T47D (cell line): ENCODE data around the gene PDE4D.

Source experiments
- DNase-seq, 2 experiments: peaks; one replicate each; pipeline versions ENCODE4 v3.0.0 to v3.0.0-alpha.2; 2011 to 2012; ENCODE audit warnings: low read depth in 1 of 2, low spot score in 1 of 2
- JUND ChIP-seq: IDR thresholded peaks from 2 replicates; pipeline ENCODE4 v1.6.1; 2012; ENCODE audit warnings: low read depth
- in situ Hi-C: cut with HindIII; loops from 2 replicates; pipeline ENCODE4 v1.10.0; 2016; ENCODE audit warnings: low sequenced_read_pairs, low pct_unique_long_range_greater_than_20kb

Gene PDE4D

GRCh38 chr5:59209758-59210359 lies 683.7 kb downstream of the PDE4D start:
- DNase-seq = no peak
- TF ChIP-seq JUND = no peak
- in situ Hi-C loops = no loop called here

- in situ Hi-C loops = no loop called here
- no peak for TF ChIP-seq JUND
Observed at GRCh38 chr5:59208474-59208873, 685.1 kb downstream of the PDE4D start.

GRCh38 chr5:59207401-59207800 lies 686.1 kb downstream of the PDE4D start:
- DNase-seq = no peak
- no peak for TF ChIP-seq JUND
- in situ Hi-C loops = no loop called here

More at GRCh38 chr5:59208474-59208873, 685.1 kb downstream of the PDE4D start:
- no peak for DNase-seq

GRCh38 chr5:59206132-59206581 lies 687.4 kb downstream of the PDE4D start:
- DNase-seq = no peak

GRCh38 chr5:59204114-59204897 lies 689.2 kb downstream of the PDE4D start:
- in situ Hi-C loops = no loop called here
- no peak for DNase-seq
- TF ChIP-seq JUND = no peak

More at GRCh38 chr5:59206132-59206581, 687.4 kb downstream of the PDE4D start:
- TF ChIP-seq JUND = no peak
- in situ Hi-C loops = no loop called here

GRCh38 chr5:59199868-59200267 lies 693.7 kb downstream of the PDE4D start:
- no peak for DNase-seq
- TF ChIP-seq JUND = no peak
- in situ Hi-C loops = no loop called here

- no peak for DNase-seq
- TF ChIP-seq JUND = no peak
- in situ Hi-C loops = no loop called here
Observed at GRCh38 chr5:59198832-59199231, 694.7 kb downstream of the PDE4D start.

GRCh38 chr5:59198365-59198764 lies 695.2 kb downstream of the PDE4D start:
- DNase-seq = no peak
- in situ Hi-C loops = no loop called here
- TF ChIP-seq JUND = no peak

GRCh38 chr5:59197911-59198310 lies 695.6 kb downstream of the PDE4D start:
- no peak for TF ChIP-seq JUND
- in situ Hi-C loops = no loop called here

GRCh38 chr5:59193616-59194319 lies 699.8 kb downstream of the PDE4D start:
- DNase-seq = no peak
- in situ Hi-C loops = no loop called here
- no peak for TF ChIP-seq JUND

More at GRCh38 chr5:59197911-59198310, 695.6 kb downstream of the PDE4D start:
- no peak for DNase-seq

- no peak for TF ChIP-seq JUND
- no peak for DNase-seq
- in situ Hi-C loops = no loop called here
Observed at GRCh38 chr5:59190746-59191145, 702.8 kb downstream of the PDE4D start.

- no peak for DNase-seq
- no peak for TF ChIP-seq JUND
- in situ Hi-C loops = no loop called here
Observed at GRCh38 chr5:59189472-59190244, 703.9 kb downstream of the PDE4D start.
